Forelimb muscle (tissue), 1 donor: ENCODE measurements around the gene WWOX. TPM values are rescaled to one million over a fixed set of nuclear protein-coding genes. Genes with fewer than 3 reads are reported as not detected.

Source experiments
- DNase-seq: peaks from one replicate; pipeline ENCODE4 v3.0.0-alpha.2; 2013; ENCODE audit warnings: low read depth
- polyA plus RNA-seq: library from polyadenylated mRNA; unstranded; fragments of 120-200 nt; gene quantifications from one replicate; pipeline ENCODE4 v1.2.1, GENCODE V29; 2013; ENCODE audit not compliant: insufficient read length

The WWOX gene
- polyA plus RNA-seq, 1 donor = 11.9 TPM

DNA sequence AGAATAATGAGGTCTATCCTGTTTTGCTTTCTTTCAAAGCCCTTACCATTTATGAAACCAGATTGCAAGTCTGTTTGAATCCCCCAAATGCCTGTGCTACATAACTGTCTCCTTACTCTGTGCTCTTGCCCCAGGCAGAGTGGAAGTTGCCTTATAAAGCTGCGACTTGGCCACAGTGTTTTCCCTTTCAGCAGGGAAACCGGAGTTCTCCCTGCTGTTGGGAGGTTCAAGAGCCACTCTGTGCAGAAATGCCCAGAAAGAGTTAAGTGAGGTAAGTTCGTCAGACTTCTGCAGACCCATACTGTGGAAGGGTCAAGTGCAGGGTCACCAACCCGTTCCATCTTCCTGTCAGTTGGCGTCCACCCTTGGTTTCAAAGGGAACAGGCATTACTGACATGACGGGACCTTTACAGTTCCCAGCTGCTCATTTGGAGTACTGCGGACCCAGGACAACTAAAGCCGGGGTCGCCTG, 508.9 kb downstream of the WWOX start:
- DNase-seq = no peak

DNA sequence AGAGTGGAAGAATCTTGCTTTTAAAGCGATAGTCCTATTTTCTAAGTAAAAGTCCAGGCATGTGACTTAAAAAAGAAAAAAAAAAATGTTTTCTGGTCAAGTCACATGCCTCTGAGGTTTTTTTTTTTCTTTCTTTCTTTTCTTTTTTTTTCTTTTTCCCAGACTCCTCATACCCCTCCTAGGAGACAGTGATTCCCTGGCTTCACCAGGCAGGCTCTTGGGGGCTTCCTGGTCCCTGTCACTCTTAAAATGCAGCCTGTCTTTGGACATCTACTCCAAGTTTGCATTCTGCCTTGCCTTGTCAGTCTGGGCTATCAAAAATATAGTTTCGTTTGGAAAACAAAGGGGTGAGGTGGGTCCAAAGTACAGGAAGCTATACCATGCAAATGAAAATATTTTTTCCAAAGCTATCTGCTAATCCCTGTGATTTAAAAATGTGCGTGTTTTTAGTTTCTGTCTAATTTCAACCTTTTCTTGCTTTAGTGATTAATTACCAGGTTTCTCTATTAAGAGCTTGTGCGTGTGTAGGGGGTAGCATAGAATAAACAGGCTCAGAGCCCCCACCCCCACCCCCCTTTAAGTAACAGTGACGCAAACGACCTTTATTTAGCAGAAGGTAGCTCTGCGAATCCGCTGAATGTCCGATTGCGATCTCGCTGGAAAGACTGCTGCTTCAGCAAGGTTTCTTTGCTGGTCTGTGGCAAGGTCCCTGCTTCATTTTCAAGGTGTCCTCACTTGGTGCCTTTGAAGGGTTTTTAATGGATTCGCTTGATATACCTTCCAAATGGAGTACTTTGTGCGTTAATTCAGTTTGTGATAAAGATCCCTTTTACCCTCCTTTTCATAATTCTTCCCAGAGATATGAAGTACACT, 510.2 kb downstream of the WWOX start:
- DNase-seq = no peak

DNA sequence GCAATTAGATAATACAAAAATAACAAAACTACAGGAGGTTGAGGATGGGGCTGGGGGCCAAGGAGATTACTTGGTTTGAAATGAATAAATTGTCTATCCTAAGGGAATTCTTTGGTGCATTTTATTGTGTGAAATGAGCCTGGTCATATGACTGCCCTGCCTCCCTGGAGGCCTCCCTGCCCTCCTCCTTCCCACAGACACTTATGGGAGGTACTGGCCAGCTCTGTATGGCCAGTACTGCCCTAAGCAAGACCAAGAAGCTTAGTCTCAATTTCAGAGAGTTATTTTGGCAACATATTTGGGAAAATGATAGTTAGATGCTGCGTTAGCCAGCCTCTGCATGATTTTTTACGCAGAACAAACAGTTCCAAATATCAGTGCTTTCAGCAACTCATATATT, 511.9 kb downstream of the WWOX start:
- no peak for DNase-seq

DNA sequence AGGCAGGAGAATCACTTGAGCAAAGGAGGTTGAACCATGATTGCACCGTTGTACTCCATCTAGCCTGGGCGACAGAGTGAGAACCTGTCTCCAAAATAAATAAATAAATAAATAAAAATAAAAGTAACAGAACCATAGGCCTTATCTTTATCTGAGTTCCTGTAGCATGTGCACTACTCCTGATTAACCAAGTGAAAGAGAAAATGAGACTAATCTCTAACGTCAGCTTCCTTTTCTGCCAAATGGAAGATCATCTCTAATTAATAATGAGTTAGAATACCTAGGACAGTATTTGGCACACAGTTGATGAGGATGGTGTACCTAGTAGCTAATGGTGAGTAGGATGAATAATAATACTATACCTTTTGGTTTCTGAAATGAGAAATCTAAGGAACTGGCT, 520.4 kb downstream of the WWOX start:
- no peak for DNase-seq

DNA sequence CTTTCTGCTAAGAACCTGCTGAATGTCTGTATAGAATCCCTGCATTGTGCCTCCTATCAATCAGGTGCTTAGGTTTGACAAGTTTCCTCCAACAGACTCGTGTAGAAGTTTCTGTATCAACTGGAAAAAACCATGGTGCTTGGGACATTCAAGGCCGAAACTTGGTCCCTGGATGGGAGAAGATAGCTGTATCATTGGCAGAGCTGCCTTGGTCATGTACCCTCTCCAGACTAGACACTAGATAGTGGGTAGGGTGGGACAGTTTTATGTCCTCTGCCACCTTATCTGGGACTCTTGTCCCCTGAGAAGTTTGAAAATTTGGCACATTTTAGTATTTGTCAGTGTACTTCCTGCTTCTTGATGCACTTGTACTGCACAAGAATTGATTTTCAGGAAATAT, 520.8 kb downstream of the WWOX start:
- DNase-seq = no peak

DNA sequence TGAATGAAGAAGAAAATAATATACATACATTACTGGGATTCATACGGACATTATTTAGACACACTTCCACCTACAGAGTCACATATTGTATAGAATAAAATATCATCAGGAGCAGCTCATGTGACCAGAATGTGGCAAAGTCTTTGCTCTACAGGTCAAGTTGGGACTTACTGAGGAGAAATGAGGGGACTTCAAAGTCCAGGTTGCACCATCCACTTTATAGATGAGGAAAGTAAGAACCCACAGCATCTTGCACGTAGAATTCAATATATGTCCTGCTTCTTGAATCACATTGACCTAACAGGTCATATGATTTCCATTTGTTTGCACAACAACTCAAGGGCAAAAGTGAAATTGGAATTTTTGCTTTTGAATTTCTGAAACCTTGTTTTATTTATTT, 524.3 kb downstream of the WWOX start:
- DNase-seq = no peak

DNA sequence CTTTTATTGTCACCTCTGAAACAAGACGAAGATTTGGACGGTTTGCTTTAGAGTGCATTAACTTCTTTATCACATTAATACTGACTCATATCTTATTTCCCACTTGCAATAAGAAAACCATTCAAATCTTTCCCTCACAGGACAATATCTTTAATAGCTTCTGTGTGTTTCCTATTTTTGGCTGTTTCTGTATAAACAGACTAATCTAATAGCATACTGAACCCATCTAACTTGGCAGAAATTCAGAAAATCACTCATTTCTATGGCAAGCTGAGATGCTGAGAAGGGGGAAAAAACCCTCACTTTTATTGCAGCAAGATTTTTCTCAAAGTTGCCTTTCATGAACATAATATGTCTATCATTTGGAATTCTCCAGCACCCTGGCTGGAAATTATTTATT, 524.9 kb downstream of the WWOX start:
- DNase-seq = no peak

DNA sequence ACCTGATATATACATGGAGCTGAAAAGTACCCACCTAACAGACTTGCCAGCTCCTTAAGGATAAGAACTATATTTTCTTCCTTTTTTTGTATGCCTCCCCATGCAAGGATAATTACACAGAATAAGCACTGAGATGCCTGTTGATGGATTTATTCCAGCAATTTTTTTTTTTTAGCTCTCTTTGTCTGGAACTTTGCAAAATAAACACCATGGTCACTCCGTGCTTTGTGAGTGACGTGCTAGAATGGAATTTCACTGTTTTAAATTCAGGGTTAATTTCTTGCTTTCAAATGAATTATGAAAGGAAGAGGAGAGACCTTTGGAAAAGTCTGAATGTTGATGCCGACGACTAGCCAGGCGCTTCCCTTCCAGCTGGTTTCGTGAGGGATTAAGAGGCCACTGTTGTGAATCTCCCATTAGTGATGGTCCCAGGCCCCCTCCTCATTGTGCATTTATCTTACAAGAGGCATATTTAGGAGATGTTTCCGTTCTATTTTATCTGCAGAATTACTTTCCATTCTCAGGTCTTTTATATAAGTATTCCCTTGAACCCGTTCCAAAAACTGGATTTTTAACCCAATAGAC, 529.1 kb downstream of the WWOX start:
- no peak for DNase-seq

DNA sequence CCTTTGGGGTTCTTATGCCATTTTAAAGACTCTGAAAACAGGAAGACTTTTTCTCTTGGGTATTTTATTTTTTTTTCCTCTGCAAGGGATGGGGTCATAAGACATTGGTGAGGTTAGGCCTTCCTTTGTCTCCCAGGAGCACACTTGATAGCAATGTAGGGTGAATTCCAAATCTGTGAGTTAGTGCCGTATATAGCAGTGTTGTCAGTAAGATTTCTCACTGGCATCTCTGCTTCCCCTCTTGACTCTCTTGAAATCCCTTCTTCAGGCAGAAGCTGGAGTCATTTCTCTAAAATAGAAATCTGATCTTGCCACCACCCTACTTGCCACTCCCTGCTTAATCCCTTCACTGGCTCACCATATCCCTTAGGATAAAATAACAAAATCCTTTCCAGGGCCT, 529.7 kb downstream of the WWOX start:
- DNase-seq = no peak

DNA sequence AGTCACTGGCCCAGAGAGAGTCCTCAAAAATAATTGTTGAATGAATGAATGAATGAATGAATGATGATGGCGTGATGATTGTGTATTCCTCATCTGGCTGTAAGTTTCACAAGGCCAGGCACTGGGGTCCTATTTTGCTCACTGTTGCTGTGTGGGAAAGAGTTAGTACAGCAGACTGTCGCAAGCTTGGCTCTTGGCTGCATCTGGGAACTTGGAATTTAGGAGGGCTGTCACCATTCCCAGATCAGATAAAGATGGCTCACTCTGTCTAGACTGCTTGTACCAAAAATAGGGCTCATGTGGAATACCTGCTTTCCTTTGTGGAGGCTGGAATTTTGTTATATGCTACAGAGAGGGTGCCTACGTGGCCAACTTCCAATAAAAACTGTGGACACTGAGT, 530.6 kb downstream of the WWOX start:
- no peak for DNase-seq

DNA sequence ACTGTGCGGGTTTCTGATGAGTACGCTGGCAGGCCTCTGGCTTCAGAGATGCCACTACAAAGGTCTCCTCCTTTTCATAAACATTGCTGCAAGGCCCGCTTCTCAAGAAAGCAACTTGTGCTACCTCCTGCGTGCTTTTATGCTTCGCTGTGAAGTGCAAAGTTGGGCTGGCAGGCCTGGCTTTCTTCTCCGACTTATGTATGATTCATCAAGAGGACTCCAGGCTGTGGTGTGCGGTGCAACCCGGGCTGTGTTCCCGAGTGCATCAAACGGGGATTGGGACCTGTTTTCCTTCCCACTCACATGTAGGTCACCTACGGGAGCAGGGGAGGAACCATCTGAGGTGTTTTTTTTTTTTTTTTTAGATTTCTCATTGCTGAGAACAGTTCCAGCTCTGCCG, 534.1 kb downstream of the WWOX start:
- no peak for DNase-seq

DNA sequence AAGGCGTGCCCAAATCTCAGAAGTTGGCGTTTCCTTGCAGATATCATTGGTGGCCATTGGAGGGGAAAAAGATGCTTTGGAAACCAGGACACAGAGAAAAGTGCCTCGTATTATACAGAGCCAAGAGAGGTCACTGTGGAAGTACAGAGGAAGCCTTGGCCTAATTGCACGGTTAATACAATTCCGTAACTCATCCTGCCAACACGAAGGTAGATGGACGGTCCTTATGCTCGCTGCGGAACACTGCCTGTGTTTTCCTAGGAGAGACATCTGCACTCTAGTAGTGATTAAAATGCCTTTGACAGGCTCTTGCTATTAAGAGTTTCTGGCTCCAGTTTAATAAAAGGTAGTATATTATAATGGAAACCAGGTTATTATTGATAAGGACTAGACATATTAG, 536.4 kb downstream of the WWOX start:
- no peak for DNase-seq

DNA sequence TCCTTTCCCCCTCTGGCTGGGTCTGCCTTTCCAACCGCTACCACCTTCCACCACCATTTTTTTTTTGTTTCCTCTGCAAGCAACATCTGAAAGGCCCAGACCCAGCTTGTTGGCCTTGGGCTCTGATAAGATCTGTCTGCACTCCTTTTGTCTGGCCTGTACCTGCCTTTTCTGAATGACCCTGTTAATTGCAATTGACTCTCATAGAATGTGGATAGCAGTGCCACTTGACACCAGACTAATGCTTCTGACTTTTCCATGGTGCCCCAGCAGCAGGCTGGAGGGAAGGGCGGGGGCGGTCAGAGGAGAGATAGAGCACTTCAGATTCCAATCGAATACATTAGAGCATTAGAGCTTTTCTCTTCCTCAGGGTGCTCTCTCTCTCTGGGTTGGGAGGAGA, 538.9 kb downstream of the WWOX start:
- DNase-seq = no peak

DNA sequence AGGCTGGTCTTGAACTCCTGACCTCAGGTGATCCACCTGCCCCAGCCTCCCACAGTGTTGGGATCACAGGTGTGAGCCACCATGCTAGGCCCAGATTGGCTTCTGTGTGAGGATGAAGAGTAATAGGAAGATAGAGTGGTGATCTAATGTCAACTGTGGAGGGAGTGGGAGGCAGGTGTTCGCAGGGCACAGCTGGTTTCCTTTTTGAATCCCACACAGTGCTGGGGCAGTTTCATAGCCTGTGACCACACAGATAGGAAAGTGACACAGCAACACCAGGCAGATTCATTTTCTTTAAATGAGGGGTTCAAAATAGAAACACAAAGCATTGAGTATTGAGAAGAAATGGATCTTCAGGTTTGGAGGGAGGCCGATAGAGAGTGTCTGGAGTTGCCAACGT, 540.3 kb downstream of the WWOX start:
- no peak for DNase-seq

DNA sequence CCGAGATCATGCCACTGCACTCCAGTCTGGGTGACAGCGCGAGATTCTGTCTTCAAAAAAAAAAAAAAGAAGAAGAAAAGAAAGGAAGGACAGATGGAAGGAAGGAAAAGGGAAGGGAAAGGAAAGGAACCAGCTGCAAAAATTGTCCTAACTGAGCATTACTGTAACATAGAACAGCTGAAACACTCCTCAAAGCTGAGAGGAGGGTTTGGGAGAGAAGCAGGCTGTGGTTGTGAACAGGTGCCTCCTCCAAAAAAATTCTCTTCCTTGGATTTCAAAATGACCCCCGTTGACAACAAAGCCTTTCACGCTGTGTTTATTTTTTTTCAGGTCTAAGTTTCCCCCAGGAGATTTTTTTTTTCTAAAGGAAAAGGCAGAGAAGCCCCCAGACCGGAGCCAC, 541.4 kb downstream of the WWOX start:
- no peak for DNase-seq

DNA sequence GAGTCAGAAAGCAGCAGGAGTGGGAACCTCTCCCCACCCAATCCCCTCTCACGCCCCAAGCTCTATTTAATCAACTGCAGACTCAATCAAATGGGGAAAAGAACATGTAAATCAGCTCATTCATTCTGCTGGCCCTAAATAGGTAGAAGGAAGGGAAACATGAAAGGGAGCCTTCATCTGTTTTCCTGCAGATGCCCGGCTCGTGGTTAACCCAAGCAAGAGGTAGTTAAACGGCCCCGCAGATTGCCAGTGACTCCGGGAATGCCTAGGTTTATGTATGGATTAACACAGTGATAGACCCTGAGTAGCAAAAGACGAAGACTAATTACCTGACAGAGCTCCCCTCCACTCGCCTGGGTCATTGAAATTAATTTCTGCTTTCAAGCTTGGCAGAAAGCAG, 542.0 kb downstream of the WWOX start:
- DNase-seq = no peak

DNA sequence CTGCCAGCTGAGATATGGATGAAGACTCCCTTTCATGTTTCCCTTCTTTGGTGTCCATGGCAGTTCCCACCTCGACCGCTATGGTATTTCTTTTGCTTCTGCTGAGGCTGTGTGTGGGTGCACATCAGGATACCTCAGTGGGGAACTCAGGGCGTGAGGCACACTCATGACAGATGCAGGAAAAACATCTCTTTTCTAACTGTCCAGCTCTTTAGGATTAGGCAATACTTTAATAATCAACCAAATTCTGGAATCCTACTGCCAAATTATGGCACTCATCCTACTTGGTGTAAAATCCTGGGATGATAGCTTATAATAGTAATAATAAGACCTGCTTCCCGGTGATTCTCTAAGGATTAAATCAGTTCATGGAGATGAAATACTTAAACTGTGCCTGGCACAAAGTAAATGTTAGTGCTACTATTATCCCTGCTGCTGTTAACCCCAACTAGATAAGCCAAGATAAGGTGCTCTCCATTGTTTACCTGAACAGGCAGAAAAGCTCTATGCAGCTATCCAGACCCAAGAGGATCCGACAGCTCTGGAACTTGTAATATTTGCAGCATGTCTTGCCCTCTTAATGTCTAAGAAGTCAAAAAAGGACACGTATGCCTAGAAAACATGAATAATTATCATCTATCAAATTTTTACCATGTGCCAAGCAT, 543.3 kb downstream of the WWOX start:
- no peak for DNase-seq

DNA sequence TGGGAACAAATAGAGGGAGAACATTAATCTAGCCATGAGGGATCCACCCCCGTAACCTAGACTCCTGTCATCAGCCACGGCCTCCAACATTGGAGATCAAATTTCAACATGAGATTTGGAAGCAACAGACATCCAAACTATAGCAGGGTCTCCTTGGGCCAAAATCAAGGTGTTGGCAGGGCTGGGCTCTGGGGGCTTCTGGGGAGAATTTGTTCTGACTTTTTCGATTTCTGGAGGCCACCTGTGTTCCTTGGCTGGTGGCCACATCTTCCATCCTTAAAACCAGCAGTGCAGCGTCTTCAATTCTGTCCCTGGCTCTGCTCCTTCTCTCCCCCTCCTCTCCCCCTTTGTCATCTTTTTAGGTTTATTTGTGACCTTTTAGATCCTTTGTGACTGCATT, 546.2 kb downstream of the WWOX start:
- DNase-seq = no peak

DNA sequence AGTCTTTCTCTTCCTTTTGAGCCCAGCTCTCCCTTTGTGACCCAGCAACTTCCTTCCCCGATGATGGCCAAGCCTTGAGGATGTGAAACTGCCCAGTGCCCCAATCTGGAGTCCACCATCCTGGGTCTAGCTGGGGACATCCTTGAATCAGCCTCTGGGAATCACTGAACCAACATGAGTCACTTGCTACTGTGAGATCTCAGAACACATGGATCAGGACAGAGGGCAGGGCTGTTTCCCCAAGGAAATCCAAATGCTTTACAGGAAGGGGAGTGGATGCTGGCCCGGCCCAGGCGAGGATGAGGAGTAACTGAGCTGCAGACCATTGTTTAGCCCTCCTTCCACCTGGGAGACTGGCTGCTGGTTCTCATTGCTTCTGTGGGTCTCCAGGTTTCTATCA, 547.6 kb downstream of the WWOX start:
- no peak for DNase-seq

DNA sequence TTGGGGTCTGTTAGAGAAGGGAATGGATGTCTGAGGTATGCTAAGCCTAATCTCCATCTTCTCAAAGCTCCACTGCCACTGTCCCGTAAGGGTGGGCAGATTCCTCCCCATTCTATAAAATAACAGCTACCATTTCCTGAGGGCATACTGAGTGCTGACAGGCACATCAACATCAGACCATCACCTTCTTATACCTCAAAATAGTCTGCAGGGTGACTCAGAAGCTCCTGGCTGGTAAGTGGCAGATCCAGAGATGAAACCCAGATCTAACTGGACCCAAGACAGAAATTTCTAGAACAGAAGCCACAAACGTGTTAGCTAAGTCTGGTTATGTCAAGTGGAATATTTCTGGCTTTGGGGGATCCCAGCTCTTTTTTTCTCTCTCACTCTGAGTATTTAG, 548.0 kb downstream of the WWOX start:
- no peak for DNase-seq

DNA sequence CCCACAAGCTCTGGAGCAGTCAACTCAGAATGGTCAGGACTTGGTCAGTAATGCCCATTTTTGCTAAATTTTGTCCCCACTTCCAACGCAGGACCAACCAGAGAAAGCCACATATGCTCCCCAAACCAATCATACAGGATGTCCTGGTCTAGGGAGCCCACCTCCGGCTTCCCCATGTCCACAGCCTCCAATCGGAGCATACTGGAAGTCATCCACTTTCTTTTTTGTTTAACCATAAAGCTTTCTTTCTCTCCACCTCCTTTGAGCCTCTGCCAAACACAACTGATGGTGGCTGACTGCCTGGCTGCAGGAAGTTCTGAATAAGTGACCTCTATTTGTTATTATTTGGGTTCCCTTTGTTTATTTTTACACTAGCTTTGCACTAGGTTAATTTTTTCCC, 549.1 kb downstream of the WWOX start:
- DNase-seq = no peak

DNA sequence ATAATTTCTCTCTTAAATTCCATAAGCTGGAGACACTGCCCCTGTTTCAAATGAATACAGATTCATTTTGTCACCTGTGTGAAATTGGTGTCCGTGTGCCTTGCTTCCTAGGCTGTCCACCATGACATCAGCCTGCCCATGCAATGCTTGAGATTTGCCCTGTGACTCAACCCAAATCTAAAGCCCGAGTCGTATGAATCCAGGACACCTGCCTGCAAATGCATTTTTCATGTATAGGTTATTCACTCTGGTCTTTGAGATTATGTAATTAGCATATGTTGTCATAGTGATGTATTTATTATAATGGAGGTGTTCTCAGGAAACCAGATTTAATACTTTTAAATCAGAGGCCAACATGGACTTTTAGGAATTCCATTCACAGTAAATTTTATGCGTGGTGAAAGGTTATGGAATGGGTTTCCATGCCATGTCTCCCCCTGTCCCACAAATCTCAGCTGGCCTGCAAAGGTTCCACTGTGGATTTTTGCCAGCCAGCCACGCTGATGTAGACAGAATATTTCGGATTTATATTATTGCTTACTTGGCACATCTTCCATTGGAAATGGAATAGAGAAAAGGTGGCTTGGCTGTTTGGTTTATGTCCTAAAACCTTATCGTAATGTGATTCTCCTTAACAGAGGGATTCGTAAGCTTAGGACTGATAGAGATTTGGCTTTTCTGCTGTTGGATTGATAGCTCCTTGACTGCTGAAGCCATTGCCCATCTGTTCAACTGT, 551.1 kb downstream of the WWOX start:
- no peak for DNase-seq
